ENCODE results near the gene SNRPF. TPM values are rescaled to one million over a fixed set of nuclear protein-coding genes. Genes with fewer than 3 reads are reported as not detected.
A peak's percentile ranks its signal among the peaks of the same experiment; 100 is the strongest.
"Not testable (repeated sequence)": the region's sequence is repeated elsewhere in the genome, so short reads cannot be mapped to it uniquely, and the experiment has no call there.

Gene SNRPF
- total RNA-seq: 36.5 and 37.2 TPM in 2 replicates

DNA sequence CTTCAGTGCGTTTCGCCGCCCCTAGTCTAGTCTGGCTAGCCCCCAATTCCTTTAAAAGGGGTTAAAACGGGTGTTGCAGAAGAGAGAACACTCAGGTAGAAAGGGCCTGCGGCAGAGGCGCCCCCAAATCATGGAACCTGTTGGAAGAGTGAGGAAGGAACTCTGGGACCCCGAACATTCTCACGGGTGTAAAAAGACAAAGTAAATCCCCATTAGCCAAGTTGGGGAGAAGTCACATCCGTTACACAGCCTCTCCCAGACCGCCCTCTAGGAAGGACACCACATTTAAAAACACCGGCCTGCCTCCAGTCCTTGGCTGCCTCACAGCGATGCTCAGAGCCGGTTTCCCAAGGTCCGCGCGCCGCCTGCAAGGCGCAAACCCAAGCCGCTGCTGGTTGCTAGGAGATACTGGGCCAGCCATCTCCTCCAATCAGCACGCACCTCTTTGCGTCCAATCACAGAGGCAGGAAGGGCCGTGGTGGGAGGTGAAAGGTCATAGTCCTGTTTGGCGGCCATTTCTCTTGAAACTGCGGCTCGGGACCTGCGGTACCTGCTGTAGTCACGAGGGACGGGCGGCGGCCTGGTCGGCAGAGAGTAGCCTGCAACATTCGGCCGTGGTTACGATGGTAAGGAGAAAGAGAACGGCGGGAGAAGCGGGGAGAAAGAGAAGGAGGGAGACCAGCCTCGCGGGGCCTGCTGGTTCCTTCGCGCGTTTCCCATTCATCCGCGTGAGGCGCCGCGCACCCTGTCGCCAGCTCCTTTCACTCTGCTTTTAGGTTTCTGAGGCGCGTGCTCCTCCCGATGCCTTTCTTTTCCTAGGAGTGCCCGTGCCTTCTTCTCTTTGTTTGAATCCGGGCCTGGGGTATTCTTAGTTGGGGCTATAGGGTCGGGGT, at the start of gene SNRPF:
TSS of gene SNRPF (plus strand) at position 502 of the 893 bp plus-strand sequence. CDS start at position 624, 122 bp downstream.
- H3K4me3 ChIP-seq (ENCODE audit: low read depth, low read length): peak within 1 kb of the TSS; percentile 69
- TF ChIP-seq, protein P1, sequence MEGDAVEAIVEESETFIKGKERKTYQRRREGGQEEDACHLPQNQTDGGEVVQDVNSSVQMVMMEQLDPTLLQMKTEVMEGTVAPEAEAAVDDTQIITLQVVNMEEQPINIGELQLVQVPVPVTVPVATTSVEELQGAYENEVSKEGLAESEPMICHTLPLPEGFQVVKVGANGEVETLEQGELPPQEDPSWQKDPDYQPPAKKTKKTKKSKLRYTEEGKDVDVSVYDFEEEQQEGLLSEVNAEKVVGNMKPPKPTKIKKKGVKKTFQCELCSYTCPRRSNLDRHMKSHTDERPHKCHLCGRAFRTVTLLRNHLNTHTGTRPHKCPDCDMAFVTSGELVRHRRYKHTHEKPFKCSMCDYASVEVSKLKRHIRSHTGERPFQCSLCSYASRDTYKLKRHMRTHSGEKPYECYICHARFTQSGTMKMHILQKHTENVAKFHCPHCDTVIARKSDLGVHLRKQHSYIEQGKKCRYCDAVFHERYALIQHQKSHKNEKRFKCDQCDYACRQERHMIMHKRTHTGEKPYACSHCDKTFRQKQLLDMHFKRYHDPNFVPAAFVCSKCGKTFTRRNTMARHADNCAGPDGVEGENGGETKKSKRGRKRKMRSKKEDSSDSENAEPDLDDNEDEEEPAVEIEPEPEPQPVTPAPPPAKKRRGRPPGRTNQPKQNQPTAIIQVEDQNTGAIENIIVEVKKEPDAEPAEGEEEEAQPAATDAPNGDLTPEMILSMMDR (conservative IDR thresholded peaks at IDR 0.05; ENCODE audit: low read depth, low read length): peak; percentile 11
- DNase-seq (ENCODE audit: low read depth): peak; percentile 84

DNA sequence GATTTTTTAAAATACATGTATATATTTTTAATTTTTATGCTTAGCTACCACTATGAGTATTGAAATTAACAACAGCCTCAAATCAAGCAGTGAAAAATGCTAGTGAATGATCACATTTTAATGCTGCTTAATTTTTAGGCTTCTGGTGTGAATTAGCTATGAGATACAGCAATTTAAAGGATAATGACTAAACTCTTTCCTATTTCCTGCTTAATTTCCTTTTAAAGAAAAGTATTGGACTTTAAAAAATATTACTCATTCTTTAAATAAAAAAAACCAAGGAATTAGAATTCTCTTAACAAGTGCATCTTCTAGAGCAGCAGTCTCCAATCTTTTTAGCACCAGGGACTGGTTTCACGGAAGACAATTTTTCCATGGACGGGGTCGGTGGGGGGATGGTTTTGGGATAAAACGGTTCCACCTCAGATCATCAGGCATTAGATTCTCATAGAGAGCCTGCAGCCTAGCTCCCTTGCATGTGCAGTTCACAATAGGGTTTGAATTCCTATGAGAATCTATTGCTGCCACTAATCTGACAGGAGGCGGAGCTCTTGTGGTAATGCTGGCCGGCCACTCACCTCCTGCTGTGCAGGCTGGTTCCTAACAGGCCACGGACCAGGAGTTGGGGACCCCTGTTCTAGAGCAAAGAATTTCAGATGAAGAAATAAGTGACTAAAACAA, 49.6 kb upstream of the SNRPF start:
- no peak overlapping the region for H3K4me3 ChIP-seq (ENCODE audit: low read depth, low read length)
- TF ChIP-seq, protein P1 (conservative IDR thresholded peaks at IDR 0.05; ENCODE audit: low read depth, low read length): no peak
- no peak for DNase-seq (ENCODE audit: low read depth)

DNA sequence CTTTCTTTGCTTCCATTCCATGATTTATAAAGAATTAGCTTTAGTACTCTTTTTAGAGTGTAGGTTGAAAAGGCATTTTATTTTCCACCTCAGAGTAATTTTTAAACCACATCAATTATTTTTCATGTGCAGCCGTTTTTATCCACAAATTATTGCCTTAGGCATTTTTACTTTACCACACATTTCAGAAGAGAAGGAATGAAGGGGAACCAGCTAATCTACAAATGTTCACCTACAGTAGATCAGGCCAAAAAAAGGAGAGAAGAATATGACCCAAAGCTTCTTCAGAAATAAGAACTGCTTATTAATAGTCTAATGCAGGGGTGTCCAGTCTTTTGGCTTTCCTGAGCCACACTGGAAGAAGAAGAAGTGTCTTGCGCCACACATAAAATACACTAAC, 48.3 kb upstream of the SNRPF start:
- no peak for DNase-seq (ENCODE audit: low read depth)

DNA sequence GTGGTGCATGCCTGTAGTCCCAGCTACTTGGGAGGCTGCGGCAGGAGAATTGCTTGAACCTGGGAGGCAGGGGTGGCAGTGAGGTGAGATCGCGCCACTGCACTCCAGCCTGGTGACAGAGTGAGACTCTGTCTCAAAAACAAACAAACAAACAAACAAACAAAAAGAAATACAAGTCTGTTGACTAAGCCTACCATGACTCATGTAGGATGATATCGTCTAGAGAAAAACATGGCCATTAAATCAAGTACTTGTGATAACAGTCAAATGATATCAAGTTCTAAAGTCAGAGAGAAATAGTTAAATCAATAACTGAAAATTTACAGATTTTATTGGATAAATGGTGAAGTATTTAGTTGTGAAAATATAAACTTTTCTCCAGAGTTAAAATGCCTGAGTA, 46.6 kb upstream of the SNRPF start:
- H3K4me3 ChIP-seq (ENCODE audit: low read depth, low read length); DNase-seq (ENCODE audit: low read depth): not testable (repeated sequence)

More for the DNA sequence above, 48.3 kb upstream of the SNRPF start:
- TF ChIP-seq, protein P1 (conservative IDR thresholded peaks at IDR 0.05; ENCODE audit: low read depth, low read length): no peak
- no peak overlapping the region for H3K4me3 ChIP-seq (ENCODE audit: low read depth, low read length)

DNA sequence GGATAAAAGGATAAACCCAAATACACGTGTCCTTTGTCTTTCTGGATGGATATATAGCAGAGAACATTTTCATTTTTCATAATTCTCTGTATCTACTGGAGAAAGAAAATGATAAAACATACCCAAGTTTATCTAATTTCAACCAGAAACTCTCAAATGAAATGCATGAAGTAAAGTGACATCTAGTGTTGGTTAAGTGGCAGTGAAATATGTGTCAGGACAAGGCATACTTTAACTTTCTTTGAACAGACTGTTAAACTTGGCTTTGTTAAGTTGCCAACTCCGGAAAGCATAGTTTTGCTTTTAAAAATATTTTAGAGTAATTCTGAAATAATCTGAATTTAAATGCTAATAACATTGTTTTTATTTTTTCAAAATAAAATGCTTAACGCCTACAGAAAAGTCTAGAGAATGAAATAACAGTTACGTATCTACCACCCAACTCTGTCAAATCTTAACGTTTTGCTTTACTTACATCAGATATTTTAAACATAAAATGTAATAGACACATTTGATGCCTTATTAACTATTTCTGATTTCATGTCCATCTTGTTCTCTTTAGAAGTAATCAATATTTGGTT, 43.0 kb upstream of the SNRPF start:
- H3K4me3 ChIP-seq (ENCODE audit: low read depth, low read length): no peak overlapping the region

DNA sequence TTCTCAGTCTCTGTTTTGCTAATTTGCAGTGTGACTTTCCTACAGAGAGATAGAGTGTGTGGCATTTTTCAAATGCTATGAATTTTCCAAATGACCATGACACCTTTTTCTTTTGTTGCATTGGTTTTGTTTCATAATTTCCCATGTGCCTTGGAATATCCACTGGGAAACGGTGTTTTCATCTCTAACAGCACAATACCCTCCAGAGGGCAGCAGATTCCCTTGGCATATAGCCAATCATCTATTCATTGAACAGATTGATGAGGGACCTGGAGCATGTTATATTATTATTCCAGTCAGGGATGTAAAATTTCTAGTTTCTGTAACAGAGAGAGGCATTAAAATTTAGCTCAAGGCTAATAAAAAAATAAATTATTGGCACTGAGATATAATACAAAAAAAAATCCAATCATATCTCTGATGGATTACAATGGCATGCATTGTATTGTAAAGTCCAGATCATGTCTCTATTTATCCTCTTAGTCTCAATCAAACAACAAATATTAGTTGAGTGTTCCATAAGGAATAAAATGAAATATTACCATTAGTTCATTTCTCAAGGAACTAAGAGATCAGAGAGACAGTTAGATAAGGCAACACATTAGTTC, 38.6 kb upstream of the SNRPF start:
- no peak for DNase-seq (ENCODE audit: low read depth)
- TF ChIP-seq, protein P1 (conservative IDR thresholded peaks at IDR 0.05; ENCODE audit: low read depth, low read length): peak; percentile 79
- H3K4me3 ChIP-seq (ENCODE audit: low read depth, low read length): no peak overlapping the region

More for the DNA sequence above, 43.0 kb upstream of the SNRPF start:
- DNase-seq (ENCODE audit: low read depth): no peak
- TF ChIP-seq, protein P1 (conservative IDR thresholded peaks at IDR 0.05; ENCODE audit: low read depth, low read length): peak; percentile 74

DNA sequence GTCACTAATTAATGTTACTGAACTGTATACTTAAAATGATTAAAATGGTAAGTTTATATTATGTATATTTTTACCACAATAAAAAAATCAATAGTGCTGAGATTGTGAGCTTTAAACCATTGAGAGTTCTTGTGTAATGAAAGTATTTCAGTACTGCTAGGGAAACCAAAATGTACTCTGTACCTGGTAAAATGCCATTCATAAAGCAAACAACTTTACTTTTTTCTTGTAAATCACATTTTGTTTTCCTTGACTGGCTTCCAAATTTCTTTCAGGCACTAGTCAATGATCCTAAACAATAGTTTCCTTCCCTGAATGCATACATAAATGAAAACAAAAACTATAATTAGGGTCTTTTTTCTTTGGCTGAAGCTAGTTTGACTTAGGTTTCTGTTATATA, 29.4 kb upstream of the SNRPF start:
- DNase-seq (ENCODE audit: low read depth): no peak
- no peak overlapping the region for H3K4me3 ChIP-seq (ENCODE audit: low read depth, low read length)
- TF ChIP-seq, protein P1 (conservative IDR thresholded peaks at IDR 0.05; ENCODE audit: low read depth, low read length): no peak

All from epithelial cell of proximal tubule (primary cell).